KOPT-K1 (cell line): ENCODE results near the gene PKNOX2.

Experiments
- H3K27ac ChIP-seq: fragments of 200-600 bp; sonication (generic); 2 replicates; pipeline ENCODE4 v1.5.1; 2016; ENCODE audit warnings: antibody characterized with exemption, mild to moderate bottlenecking, low read depth, low read length; ENCODE audit not compliant: poor library complexity, severe bottlenecking
- H3K36me3 ChIP-seq: fragments of 200-600 bp; sonication (generic); 2 replicates; pipeline ENCODE4 v1.5.1; 2017; ENCODE audit warnings: antibody characterized with exemption, mild to moderate bottlenecking, low read length, moderate library complexity; ENCODE audit not compliant: insufficient read depth
- H3K9me3 ChIP-seq: fragments of 200-600 bp; sonication (generic); 2 replicates; pipeline ENCODE4 v1.5.1; 2017; ENCODE audit warnings: antibody characterized with exemption, low read length, mild to moderate bottlenecking; ENCODE audit not compliant: insufficient read depth, poor library complexity, severe bottlenecking

The PKNOX2 gene

DNA sequence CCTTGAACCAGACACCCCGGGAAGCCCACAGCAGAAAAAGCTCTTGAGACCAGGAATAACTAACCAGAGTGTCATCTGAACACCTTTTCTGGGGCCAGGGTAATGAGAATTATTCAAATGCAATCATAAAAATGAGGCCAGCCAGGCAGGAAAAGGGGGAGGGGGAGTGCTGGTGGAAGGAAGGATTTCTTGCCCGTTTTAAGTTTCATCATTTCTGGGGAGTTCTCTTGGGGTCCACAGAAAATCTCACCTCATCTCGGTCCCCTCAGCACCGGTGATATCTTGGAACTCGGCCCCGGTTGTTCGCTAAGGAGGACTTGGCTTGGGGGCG lies 495 bp upstream of the PKNOX2 start:
- Histone ChIP-seq H3K27ac (no peak overlapping the region), H3K36me3 (no peaks in the 10 kb centered on the region), H3K9me3 (peaks cover 15% of the 10 kb centered on the region)

DNA sequence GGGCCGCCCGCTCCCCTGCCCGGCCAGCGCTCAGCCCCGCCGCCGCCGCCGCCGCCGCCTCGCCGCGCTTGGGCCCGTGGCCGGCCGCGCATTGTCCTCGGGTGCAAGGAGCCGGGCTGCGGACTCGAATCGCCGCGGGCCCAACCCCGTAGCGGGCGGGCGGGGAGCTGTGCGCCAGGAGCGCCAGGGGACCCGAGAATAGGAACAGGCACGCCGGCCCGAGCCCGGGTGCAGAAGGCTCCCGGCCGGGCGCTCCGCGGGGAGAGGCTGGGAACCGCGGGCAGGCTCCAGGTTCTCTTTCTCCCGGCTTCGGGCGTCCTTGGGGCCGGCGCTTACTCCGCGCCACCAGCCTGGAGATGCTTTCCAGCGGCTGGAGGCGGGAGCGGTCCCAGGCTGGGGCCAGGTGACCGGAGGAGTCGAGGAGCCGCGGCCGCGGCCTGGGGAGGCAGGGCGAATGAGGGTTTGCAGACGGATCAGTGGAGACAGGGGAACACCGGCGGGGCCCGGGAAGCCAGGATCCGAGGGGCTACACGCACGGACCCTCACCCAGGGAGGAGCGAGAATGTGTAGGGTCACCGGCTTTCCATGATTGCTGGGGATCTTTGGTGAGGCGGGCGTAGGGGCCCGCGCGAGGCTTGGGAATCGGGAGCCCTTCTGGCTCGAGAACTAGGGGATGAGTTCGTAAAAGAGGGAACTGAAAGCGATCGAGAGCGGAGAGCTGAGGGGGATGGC lies 726 bp downstream of the PKNOX2 start:
- H3K36me3 ChIP-seq, result no peaks in the 10 kb centered on the region
- H3K27ac ChIP-seq, result no peak overlapping the region
- H3K9me3 ChIP-seq, result peaks cover 15% of the 10 kb centered on the region

DNA sequence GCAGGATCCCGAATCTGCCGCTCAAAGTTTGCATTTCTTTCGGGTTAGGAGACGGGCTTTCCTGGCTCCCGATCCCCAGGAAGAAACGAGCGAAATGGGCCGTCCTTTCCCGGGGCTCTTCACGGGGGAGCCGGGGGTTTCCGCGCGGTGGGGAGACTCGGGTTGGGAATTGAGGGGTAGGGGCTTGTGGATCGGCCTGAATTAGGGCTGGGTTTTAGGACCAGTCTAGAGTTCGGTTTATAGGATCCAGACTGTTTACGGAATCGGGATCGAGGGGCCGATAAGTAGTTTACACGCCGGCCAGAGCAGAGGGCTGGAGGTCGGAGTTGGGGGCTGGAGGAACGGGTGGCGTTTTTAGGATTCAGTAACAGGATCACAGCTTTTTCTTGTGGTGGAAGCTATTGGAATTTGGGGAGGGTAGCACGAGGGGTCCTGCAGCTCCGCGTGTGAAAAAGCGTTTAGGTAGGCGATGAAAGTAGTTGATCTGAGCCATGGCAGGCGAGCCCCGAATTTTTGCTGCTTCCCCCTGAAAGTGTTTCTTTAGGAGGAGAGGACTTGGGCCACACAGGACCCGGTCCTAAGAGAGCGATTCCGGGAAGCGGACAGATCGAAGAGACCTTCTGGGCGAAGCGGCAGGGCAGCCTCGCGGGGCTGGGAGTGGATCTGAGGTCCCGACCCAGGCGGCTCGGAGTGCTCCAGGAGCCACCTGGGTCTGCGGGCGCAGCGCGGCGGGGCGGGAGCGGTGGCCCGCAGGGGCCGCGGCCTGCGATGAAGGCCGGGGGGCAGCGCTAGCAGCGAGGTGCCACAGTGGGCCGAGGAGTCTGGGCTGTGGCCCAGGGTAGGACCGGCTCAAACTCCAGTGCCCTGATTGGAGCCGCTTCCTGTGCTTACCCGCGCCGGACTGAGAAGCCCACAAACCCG lies 1.6 kb downstream of the PKNOX2 start:
- Histone ChIP-seq H3K27ac (no peak overlapping the region), H3K9me3 (peaks cover 15% of the 10 kb centered on the region), H3K36me3 (no peaks in the 10 kb centered on the region)

DNA sequence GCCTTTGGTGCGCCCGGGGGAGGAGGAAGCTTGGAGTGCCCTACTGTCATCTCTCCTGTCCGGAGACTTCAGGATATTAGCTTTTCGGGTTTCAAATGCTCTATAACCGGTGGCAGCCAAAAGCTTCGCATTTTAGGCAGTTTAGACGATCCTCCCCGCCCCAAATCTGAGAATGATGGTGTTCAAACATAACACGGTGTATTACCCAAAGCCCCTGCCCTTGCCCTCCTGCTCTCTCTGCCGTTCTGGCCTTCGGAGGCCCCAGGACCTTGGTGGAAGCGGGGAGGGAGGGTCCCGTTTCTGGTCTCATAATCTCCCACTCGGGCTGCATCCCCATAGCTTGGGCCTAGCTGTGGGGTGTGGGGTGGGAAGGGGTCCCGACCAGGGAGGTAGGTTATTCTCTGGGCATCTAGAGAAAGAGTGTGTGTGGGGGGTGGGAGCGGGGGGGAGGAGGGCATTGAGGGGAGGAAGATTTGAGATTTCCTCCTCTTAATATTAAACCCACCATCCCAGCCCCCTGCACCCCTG lies 2.3 kb downstream of the PKNOX2 start:
- H3K27ac ChIP-seq, result no peak overlapping the region
- no peaks in the 10 kb centered on the region for H3K36me3 ChIP-seq
- H3K9me3 ChIP-seq, result peaks cover 15% of the 10 kb centered on the region

DNA sequence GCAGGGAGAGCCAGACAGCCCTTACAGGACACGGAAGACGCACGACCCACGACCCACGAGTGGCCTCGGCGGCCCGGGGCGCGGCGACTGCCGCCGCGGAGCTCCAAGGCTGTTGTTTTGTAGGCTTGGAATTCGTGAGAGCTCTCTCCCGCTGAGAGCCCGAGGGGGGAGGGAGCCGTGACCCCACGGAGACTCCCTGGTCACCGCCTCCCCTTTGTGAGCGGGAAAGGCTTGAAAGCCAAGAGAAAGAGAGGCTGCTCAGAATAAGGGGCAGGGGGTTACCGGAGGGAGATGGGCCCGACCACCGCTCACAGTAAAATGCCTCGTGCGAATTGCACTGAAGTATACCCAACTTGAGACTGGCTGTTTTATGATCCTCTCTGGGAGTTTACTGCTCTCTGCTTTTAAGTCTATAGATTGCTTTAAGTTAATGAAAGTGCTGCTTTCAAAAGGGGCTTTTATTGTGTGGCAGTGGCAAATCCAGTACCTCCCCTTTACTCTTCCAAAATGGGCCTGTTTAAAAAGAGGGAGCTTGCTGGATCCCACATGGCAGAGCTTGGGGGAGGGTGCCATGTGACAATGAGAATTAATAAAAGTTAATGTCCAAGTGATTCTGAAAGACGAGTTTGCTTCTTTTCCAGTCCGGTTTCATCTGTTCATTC lies 2.9 kb downstream of the PKNOX2 start:
- Histone ChIP-seq H3K9me3 (peaks cover 15% of the 10 kb centered on the region), H3K36me3 (no peaks in the 10 kb centered on the region), H3K27ac (no peak overlapping the region)

DNA sequence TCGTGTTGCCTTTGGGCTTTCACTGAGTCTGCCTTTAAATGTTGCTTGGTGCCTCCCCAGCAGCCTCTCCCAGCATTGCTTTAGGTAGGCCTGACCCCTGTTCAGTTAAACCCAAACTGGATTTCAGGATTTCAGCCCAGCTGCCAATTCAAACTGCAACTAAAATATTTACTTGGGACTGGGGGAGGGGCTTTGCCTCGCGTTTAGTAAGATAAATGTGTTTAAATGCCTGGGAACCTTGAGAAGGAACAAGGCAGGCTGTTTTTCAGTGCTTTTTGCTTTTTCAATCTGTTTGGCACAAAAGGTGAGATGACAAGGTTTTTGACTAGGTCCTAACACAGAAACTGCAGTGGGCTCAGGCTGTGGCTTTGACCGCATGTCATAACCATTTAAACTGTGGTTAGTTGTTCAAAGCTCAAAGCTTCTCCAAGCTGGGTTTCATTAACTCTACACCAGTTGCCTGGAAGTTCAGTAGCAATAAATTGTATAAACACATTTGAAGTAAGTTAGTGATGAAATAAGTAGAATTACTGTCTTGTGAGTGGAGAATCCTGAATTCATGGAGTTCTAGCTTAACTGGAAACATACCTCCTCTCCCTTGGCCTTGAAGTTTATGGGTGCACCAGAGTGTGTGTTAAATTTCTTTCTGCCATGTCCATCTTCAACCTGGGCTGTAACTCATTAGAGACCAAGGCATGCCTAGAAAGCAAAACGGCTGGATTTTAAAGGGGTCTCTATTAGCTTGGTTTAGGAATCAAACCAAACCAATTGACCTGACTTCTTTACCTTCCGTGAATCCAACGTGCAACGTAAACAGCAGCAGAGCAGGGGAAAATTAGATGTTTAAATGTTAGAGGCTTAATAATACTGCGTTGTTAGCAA lies 3.6 kb downstream of the PKNOX2 start:
- Histone ChIP-seq H3K9me3 (peaks cover 15% of the 10 kb centered on the region), H3K36me3 (no peaks in the 10 kb centered on the region), H3K27ac (no peak overlapping the region)

DNA sequence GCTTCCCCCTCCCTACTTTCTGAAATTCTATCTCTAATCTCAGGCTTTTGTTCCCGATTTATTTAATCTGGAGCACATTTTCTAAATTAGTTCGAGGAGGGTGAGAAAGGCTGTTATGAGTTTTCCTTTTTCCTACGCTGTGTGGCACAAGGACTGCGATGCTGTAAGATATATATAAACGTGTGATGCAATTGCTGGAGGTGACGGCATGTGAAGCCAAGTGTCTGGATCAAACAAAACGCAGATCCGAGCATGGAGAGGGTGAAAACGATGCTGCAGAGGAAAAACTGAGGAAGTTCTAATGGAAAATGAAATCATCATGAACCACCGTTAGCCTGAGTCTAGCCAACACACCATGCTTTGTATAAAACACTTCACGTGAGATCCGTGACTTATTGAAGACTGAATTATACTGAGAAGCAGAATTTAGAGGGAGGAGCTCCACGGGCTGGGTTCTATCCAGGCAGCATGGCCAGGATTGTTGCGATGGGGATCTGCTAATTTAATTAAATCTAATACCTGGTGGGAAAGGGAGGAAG lies 4.4 kb downstream of the PKNOX2 start:
- H3K36me3 ChIP-seq, result no peaks in the 10 kb centered on the region
- H3K27ac ChIP-seq, result no peak overlapping the region
- peaks cover 15% of the 10 kb centered on the region for H3K9me3 ChIP-seq

DNA sequence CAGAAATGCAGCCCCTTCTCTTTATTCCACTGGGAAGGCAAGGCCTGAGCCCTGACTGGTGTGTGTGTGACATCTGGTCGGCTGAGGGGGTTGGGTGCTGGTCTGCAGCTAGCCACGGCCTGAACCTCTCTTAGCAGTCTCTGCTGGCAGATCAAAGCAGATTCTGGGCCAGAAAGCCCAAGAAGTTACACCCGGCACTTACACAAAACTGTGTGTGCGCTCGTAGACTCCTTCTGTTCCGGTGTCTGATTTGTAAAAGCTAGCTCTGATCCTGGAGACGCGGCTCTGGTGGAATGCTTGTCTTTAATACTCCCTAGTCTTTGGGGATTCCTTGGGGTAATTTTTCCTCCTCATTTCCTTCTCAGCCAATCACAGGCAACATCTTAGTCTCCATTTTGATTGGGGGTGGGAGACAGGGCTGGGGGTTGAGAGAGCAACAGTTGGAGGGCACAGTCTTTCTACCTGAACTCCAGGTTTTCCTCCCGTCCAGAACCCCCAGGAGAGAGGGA lies 5.5 kb downstream of the PKNOX2 start:
- Histone ChIP-seq H3K36me3 (no peaks in the 10 kb centered on the region), H3K27ac (no peak overlapping the region), H3K9me3 (peaks cover 15% of the 10 kb centered on the region)

DNA sequence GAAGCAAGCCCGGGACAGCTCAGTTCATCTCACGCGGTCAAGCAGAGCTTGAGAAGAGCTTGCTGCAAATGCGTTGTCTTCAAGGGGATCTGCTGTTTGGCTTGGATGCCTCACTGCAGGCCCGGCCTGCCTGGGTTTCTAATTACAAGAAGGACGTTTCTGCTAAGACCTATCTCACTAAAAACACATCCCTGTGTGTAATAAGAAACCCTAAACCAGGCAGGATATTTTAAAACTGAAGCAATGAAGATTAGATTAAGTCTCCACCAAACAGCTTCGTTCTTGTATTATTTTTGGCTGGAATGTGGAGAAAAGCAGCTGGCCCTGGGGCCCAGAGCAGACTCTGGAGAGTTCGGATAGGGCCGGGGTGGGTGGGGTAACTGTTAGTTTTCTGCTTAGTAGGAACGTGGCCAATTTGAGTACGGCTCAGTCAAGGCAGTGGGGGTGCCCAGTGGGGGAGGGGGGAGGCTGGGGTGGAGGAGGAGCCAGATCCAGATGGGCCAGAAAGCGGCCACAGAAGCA lies 6.0 kb downstream of the PKNOX2 start:
- peaks cover 11% of the 10 kb centered on the region for H3K9me3 ChIP-seq
- H3K36me3 ChIP-seq, result no peaks in the 10 kb centered on the region
- no peak overlapping the region for H3K27ac ChIP-seq

DNA sequence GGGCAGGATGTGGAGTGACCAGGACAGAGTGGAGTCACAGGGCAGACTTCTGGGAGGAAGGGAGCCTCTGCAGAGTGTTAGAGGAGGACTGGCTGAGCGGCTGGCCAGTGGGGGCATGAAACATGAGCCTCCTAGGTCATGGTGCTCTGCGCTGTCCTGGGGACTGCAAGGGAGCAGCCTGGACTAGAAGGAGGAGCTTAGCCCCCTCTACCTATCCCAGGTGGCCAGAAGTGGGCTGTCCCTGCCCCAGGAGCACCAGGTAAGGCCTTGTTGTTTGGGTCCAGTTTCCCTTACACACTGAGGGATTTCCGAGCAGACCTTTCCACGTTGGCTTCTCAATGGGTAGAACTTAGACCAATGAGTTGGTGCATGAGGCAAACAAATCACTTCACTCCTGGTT lies 7.4 kb downstream of the PKNOX2 start:
- no peak overlapping the region for H3K27ac ChIP-seq
- H3K9me3 ChIP-seq, result no peaks in the 10 kb centered on the region
- no peaks in the 10 kb centered on the region for H3K36me3 ChIP-seq

DNA sequence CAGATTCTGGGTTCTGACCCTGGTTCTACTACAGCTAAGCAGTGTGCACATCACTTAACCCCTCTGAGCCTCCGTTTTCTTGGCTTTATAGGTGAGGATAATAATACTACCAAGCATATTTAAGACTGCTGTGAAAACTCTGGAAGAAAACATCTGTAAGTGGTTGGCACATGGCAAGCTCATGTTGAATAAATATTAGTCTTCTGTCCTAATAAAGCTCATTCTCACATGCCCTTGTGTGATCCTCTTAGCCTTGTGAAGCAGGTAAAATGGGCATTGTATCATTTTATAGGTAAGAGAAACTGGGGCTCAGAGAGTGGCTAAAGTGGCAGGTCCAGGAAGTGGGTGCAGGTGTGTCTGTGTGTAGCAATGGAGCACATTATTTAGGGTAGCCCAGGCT lies 8.5 kb downstream of the PKNOX2 start:
- H3K27ac ChIP-seq, result no peak overlapping the region
- H3K36me3 ChIP-seq, result no peaks in the 10 kb centered on the region

DNA sequence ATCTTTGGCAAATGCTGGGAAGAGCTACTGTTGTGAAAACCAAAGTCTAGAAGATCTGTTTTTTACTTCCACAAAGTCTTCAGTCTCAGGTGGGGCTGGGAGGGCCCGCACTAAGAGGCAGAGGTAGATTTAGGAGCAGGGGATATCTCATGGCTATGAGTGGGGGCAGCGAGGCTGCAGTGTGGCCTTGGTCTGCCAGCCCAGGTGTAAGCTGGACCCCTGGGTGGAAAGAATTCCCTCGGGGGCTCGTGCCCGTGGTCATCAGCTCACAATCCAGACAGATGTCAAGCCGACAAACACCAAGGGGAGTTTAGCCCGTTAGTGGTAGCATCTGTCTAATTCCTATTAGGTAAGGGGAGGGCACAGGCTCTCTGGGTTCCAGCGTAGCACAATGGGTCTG lies 9.0 kb downstream of the PKNOX2 start:
- Histone ChIP-seq H3K36me3 (no peaks in the 10 kb centered on the region), H3K27ac (no peak overlapping the region), H3K9me3 (no peaks in the 10 kb centered on the region)

More for the DNA sequence above, 8.5 kb downstream of the PKNOX2 start:
- H3K9me3 ChIP-seq, result no peaks in the 10 kb centered on the region

DNA sequence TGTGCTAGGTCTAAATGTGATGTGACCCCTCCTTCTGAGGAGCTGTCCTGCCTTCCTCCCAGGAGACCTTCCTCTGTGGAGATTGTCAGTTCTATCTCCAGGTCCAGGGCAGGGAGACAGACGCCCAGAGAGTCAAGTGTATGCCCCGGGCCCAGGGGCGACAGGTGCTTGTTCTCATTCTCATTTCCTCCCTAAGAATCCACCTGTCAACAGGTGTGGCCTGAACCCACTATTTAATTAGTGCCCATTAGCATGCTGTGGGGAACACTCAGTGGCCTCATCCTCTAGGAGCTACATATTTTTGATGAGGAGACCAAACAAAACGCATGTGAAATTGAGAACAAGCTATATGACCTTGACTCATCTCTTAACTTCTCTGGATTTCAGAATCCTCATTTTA lies 9.5 kb downstream of the PKNOX2 start:
- H3K27ac ChIP-seq, result no peak overlapping the region
- H3K9me3 ChIP-seq, result no peaks in the 10 kb centered on the region
- H3K36me3 ChIP-seq, result no peaks in the 10 kb centered on the region

DNA sequence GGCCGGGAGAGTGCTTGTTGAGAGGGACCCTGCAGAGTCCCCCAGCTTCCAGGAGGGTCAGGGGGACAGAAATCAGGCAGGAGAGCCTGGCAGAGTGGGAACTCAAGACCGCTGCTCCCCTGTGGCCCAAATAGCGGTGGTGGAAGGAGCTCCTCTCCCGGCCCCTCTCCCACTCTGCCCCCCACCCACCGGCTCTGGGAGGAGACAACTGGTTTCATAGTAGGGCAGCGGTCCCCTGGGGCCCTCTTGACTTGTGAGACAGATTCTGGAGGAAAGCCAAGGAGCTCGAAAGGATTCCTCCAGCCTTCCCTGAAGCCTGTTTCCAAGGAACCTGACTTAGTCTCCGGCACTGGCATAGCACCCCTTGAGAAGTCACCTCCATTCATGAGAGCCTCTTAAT lies 10.1 kb downstream of the PKNOX2 start:
- H3K36me3 ChIP-seq, result no peaks in the 10 kb centered on the region
- H3K27ac ChIP-seq, result no peak overlapping the region
- H3K9me3 ChIP-seq, result no peaks in the 10 kb centered on the region
